Neural cell (in vitro differentiated cells): ENCODE data around the gene PROZ.

Experiments used
- CTCF ChIP-seq: fragments of 450-650 bp; IDR thresholded peaks from 2 replicates; pipeline ENCODE4 v1.5.1; 2014; ENCODE audit warnings: antibody characterized with exemption, mild to moderate bottlenecking, moderate library complexity; ENCODE audit not compliant: poor library complexity, severe bottlenecking
- EP300 ChIP-seq: fragments of 450-650 bp; conservative IDR thresholded peaks from 2 replicates; pipeline ENCODE4 v1.6.1; 2014; ENCODE audit warnings: antibody characterized with exemption, mild to moderate bottlenecking, moderate library complexity; ENCODE audit not compliant: poor library complexity, severe bottlenecking
- EZH2 ChIP-seq: fragments of 200-600, 300-800 bp; shearing (Covaris generic), sonication (generic); IDR thresholded peaks from 2 replicates; pipeline ENCODE4 v1.6.1; 2014; ENCODE audit warnings: antibody characterized with exemption, low read length, borderline replicate concordance, mild to moderate bottlenecking; ENCODE audit not compliant: insufficient read depth, poor library complexity, severe bottlenecking
- MXI1 ChIP-seq: fragments of 450-650 bp; conservative IDR thresholded peaks from 2 replicates; pipeline ENCODE4 v1.6.1; 2014; ENCODE audit warnings: antibody characterized with exemption, mild to moderate bottlenecking; ENCODE audit not compliant: poor library complexity, severe bottlenecking
- POLR2AphosphoS5 ChIP-seq: IDR thresholded peaks from 2 replicates; pipeline ENCODE4 v1.6.1; 2012
- RAD21 ChIP-seq: fragments of 450-650 bp; conservative IDR thresholded peaks from 2 replicates; pipeline ENCODE4 v1.6.1; 2014; ENCODE audit warnings: antibody characterized with exemption, mild to moderate bottlenecking, moderate library complexity
- REST ChIP-seq: IDR thresholded peaks from 2 replicates; pipeline ENCODE4 v1.6.1; 2012; ENCODE audit warnings: borderline replicate concordance
- SMC3 ChIP-seq: fragments of 450-650 bp; conservative IDR thresholded peaks from 2 replicates; pipeline ENCODE4 v1.6.1; 2014; ENCODE audit warnings: antibody characterized with exemption, mild to moderate bottlenecking, moderate library complexity; ENCODE audit not compliant: poor library complexity

GRCh38 chr13:113216254-113217048, 58.0 kb downstream of the PROZ start:
- TF ChIP-seq POLR2AphosphoS5 (peak; percentile 57), MXI1 (peak; percentile 55), CTCF (no peak), EP300 (peak; percentile 54), REST (no peak), SMC3 (peak; percentile 22), EZH2 (no peak), RAD21 (no peak)
